ENCODE measurements around the gene STK38.
"Not testable (repeated sequence)": the region's sequence is repeated elsewhere in the genome, so short reads cannot be mapped to it uniquely, and the experiment has no call there.

Gene STK38

GRCh38 chr6:36546920-36547645 is at the start of gene STK38:
Gene STK38 (minus strand): TSS chr6:36547479. CDS start chr6:36540202, 7,277 bp downstream.
- peak; percentile 81 to 92 (median 88) for DNase-seq

GRCh38 chr6:36596356-36596755 is 49.1 kb upstream of the STK38 start:
- DNase-seq = peak in 3 of 6 experiments; percentile 19 to 39 (median 29)

- peak in 4 of 6 experiments; percentile 9 to 56 (median 40) for DNase-seq
Measured at GRCh38 chr6:36594816-36595643, 47.8 kb upstream of the STK38 start.

GRCh38 chr6:36594029-36594815 is 46.9 kb upstream of the STK38 start, which contains the start of gene SRSF3:
Gene SRSF3 (plus strand): TSS chr6:36594362. CDS start chr6:36596763, 2,401 bp downstream.
- DNase-seq = peak; percentile 91 to 98 (median 96)

GRCh38 chr6:36593569-36594028 is 46.3 kb upstream of the STK38 start:
- DNase-seq = peak in 3 of 6 experiments; percentile 45 to 61 (median 53)

GRCh38 chr6:36592221-36592655 is 45.0 kb upstream of the STK38 start:
- DNase-seq = no peak

GRCh38 chr6:36590237-36590636 is 43.0 kb upstream of the STK38 start:
- DNase-seq = no peak

GRCh38 chr6:36589025-36589400 is 41.7 kb upstream of the STK38 start:
- DNase-seq = not testable (repeated sequence)

GRCh38 chr6:36586606-36587005 is 39.3 kb upstream of the STK38 start:
- DNase-seq = no peak

GRCh38 chr6:36581716-36582115 is 34.4 kb upstream of the STK38 start:
- no peak for DNase-seq

- DNase-seq = no peak
Measured at GRCh38 chr6:36580184-36580526, 32.9 kb upstream of the STK38 start.

GRCh38 chr6:36578431-36578830 is 31.2 kb upstream of the STK38 start:
- no peak for DNase-seq

- DNase-seq = no peak
Measured at GRCh38 chr6:36578030-36578429, 30.8 kb upstream of the STK38 start.

GRCh38 chr6:36577301-36577700 is 30.0 kb upstream of the STK38 start:
- no peak for DNase-seq

GRCh38 chr6:36576578-36576977 is 29.3 kb upstream of the STK38 start:
- no peak for DNase-seq

- no peak for DNase-seq
Measured at GRCh38 chr6:36574679-36575078, 27.4 kb upstream of the STK38 start.

GRCh38 chr6:36572353-36573311 is 25.4 kb upstream of the STK38 start:
- DNase-seq = not testable (repeated sequence)

- DNase-seq = no peak
Measured at GRCh38 chr6:36571122-36572043, 24.1 kb upstream of the STK38 start.

GRCh38 chr6:36570264-36570663 is 23.0 kb upstream of the STK38 start:
- no peak for DNase-seq

- no peak for DNase-seq
Measured at GRCh38 chr6:36566418-36566905, 19.2 kb upstream of the STK38 start.

- no peak for DNase-seq
Measured at GRCh38 chr6:36563928-36564284, 16.6 kb upstream of the STK38 start.

All from stimulated activated naive CD4-positive, alpha-beta T cell (primary cell).